ENCODE results near the gene EMC6. TPM values are rescaled to one million over a fixed set of nuclear protein-coding genes. Genes with fewer than 3 reads are reported as not detected.

The EMC6 gene
- total RNA-seq, 1 experiment from 2014 or later = 72.2 TPM

- Histone ChIP-seq H3K18ac (ENCODE audit: insufficient read length, low read depth, low read length) (no peak overlapping the region), H2AFZ (ENCODE audit: low read length) (no peak overlapping the region), H2BK12ac (ENCODE audit: insufficient read length, low read depth, low read length) (no peak overlapping the region), H4K91ac (ENCODE audit: insufficient read length, low read depth, low read length) (no peak overlapping the region), H2BK120ac (ENCODE audit: low read depth, low read length, poor library complexity, severe bottlenecking) (no peak overlapping the region), H4K5ac (ENCODE audit: insufficient read length, low read depth, low read length) (no peak overlapping the region), H3K4ac (ENCODE audit: low read depth, low read length) (no peak overlapping the region), H4K20me1 (ENCODE audit: control insufficient read depth, insufficient read depth, insufficient read length) (no peaks in the 10 kb centered on the region), H3K9me3 (ENCODE audit: control insufficient read depth, low read depth, low read length) (no peaks in the 10 kb centered on the region), H3K79me2 (ENCODE audit: insufficient read depth, low read length) (peaks cover 7% of the 10 kb centered on the region; the same call in 1 of the 2 replicates), H3K23me2 (ENCODE audit: insufficient read length, low read depth, low read length, poor library complexity, severe bottlenecking) (peaks cover 3% of the 10 kb centered on the region), H3K4me2 (ENCODE audit: insufficient read depth, insufficient read length, low read length) (no peak overlapping the region), H2BK15ac (ENCODE audit: low read depth, low read length) (no peak overlapping the region), H3K27ac (ENCODE audit: insufficient read length, low read depth, low read length) (no peak overlapping the region), H3K4me1 (ENCODE audit: insufficient read depth, low read length) (no peaks in the 10 kb centered on the region), H2BK5ac (ENCODE audit: insufficient read length, low read length) (no peak overlapping the region), H3K79me1 (ENCODE audit: insufficient read depth, low read depth, low read length, poor library complexity, severe bottlenecking) (peaks cover 9% of the 10 kb centered on the region), H2BK20ac (ENCODE audit: low read depth, low read length, poor library complexity, severe bottlenecking) (no peak overlapping the region), H3K27me3 (ENCODE audit: insufficient read depth, low read length) (no peaks in the 10 kb centered on the region), H3K56ac (ENCODE audit: insufficient read length, low read depth, low read length) (no peak overlapping the region), H3K14ac (ENCODE audit: insufficient read depth, low read length) (no peak overlapping the region), H4K8ac (replicated peaks; ENCODE audit: insufficient read length, low read depth, low read length) (no peak overlapping the region), H3K9ac (ENCODE audit: extremely low read depth, insufficient read length, low read length) (no peak overlapping the region), H3T11ph (ENCODE audit: low read length) (no peak overlapping the region), H2AK5ac (ENCODE audit: insufficient read length, low read length) (no peak overlapping the region), H3K23ac (ENCODE audit: insufficient read length, low read depth, low read length) (no peak overlapping the region)
- Mint-ChIP-seq H3K27ac (no peak overlapping the region), H3K4me3 (no peak overlapping the region), H3K9me3 (no peaks in the 10 kb centered on the region), H3K36me3 (ENCODE audit: insufficient read depth in 1 of 3, low read depth in 3 of 3) (peaks cover 20 to 57% (median 54%) of the 10 kb centered on the region in 3 experiments; a peak in 6 of 7 replicates), H3K27me3 (ENCODE audit: low read depth) (no peaks in the 10 kb centered on the region), H3K4me1 (peaks cover 5 to 7% of the 10 kb centered on the region in 2 experiments)
- WGBS (ENCODE audit: extremely low coverage, insufficient read length, low lambda C conversion rate) = no CpG with 5 or more reads among the region's 10 CpGs
- TF ChIP-seq, protein P1, sequence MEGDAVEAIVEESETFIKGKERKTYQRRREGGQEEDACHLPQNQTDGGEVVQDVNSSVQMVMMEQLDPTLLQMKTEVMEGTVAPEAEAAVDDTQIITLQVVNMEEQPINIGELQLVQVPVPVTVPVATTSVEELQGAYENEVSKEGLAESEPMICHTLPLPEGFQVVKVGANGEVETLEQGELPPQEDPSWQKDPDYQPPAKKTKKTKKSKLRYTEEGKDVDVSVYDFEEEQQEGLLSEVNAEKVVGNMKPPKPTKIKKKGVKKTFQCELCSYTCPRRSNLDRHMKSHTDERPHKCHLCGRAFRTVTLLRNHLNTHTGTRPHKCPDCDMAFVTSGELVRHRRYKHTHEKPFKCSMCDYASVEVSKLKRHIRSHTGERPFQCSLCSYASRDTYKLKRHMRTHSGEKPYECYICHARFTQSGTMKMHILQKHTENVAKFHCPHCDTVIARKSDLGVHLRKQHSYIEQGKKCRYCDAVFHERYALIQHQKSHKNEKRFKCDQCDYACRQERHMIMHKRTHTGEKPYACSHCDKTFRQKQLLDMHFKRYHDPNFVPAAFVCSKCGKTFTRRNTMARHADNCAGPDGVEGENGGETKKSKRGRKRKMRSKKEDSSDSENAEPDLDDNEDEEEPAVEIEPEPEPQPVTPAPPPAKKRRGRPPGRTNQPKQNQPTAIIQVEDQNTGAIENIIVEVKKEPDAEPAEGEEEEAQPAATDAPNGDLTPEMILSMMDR (conservative IDR thresholded peaks at IDR 0.05) = no peak
- no peak for DNase-seq
Observed at GRCh38 chr17:3630781-3631180, 37.8 kb upstream of the EMC6 start.
